Choroid plexus epithelial cell (primary cell): ENCODE measurements around the gene PLXNB3.
"Not testable (repeated sequence)": the region's sequence is repeated elsewhere in the genome, so short reads cannot be mapped to it uniquely, and the experiment has no call there.

ENCODE experiments used
- DNase-seq: peaks from one replicate; pipeline ENCODE4 v3.0.0-alpha.2; 2010; ENCODE audit warnings: low read depth
- H3K4me3 ChIP-seq: 2 replicates; pipeline ENCODE4 v1.5.1; 2011; ENCODE audit warnings: low read depth, mild to moderate bottlenecking, control low read depth, low read length, moderate library complexity
- CTCF ChIP-seq: conservative IDR thresholded peaks from 2 replicates; pipeline ENCODE4 v1.5.1; 2011; ENCODE audit warnings: low read depth, mild to moderate bottlenecking, control low read depth, inconsistent platforms, low read length, moderate library complexity

Gene PLXNB3

DNA sequence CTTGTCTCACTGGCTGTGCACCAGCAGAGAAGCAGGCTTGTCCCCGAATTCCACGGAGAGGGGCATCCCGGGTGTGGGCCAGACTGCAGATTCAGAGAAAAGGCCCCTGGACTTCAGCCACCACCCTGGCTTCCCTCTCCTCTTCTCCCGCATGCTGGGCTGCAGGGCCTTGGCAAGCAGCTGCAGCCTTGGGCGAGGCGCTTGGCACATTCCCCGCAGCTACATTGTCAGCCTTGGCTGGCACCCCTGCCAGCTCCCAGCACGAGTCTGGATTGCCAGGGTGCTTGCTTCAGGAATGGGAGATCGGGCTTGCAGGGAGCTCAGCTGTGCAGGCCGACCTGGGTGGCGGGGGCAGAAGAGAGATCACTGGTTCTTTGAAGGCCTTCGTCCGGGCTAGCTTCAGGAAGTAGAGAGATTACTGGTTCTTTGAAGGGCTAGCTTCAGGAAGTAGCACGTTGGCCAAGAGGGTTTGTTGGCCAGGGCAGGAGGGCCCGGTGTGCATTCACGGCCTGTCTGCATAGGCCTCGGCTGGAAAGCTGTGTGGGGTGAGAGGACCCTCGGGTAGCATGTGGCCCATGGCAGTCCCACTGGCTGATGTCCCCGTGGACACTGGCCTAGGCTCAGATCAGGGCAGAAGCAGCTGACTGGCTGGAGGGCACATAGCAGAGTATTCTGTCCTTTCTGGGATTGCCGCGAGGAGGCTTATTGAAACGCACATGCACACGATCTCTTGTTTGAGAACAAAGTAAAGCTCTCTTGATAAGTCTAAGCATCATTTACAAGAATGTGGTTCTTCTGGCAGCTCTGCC is 36.7 kb upstream of the PLXNB3 start:
- no peak overlapping the region for H3K4me3 ChIP-seq
- DNase-seq = peak; percentile 9
- TF ChIP-seq CTCF = no peak

DNA sequence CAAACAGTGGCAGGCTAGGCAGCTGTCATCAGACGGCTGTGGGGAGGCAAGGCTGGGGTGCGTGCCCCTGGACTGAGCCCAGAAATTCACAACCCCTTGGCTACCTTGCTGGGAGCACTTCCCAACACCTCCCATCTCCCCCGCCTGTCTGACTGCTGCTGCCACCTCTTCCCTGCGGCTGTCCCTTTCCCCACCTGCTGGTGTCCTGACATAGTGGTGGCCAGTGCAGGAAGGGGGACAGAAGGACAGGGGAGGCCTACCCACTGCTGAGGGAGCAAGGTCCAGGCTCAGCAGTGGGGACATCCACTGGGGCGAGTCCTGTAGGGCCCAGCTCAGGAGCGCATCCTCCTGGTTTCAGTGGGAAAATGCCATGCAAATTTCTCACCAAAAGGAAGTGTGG is 36.0 kb upstream of the PLXNB3 start:
- DNase-seq = no peak
- no peak overlapping the region for H3K4me3 ChIP-seq
- TF ChIP-seq CTCF = no peak

DNA sequence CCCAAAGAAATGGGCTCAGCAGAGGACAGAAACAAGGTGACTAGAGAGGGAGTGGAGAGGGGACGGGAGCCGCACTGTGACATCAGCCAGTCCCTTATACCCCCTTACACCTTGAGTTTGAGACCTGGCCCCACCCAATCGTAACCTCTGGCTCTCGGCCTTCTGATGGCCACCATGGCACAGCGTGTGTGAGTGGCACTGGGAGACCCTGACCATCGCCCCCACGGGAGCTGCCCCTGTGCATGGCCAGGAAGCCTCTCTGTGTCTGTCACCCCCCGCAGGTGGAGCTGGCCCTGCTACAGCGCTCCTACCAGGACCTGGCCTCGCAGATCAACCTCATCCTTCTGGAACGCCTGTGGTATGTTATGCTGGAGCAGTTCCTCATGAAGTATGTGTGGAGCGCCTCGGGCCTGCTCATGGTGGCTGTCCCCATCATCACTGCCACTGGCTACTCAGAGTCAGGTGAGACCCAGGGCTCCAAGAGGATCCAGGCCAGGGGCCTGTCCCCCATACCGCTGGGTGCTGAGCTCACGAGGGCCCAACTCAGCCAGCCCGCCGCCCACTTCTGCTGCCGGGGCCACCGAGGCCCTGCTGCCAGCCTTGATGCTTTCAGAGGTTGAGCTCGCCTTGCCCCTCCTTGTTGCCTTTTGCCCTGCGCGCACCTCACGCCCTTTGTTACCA is 35.0 kb upstream of the PLXNB3 start:
- DNase-seq = no peak
- no peak overlapping the region for H3K4me3 ChIP-seq
- TF ChIP-seq CTCF = no peak

GRCh38 chrX:153730115-153730514 is 33.9 kb upstream of the PLXNB3 start:
- not testable (repeated sequence) for H3K4me3 ChIP-seq, DNase-seq

DNA sequence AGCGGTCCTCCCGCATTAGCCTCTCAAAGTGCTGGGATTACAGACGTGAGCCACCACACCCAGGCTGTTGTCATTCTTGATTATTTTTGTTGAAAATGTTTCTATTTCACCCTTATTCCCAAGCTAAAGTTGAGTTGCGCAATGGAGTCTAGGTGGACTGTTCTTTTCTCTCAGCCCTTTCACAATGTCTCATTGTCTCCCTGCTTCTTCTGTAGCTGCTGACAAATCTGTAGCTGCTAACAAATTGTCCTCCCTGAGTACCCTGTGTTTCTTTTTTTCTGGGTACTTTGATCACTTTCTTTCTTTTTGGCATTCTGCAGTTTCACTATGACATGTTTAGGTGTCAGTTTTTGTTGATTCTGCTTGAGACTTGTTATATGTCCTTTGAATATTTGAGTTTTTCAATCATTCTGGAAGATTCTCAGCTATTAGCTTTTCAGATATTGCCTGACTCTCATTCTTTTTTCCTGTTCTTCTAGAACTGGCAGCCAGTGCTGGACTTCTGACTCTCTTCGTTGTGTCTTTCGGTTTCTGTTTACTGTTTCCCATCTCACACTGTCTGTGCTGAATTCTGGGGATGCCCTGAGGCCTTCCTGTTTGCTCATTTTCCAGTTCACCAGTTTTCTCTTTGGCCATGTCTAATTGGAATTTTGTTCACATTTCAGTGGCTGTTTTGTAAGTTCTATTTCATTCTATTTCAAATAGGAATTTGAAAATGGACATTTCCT is 32.8 kb upstream of the PLXNB3 start:
- no peak for TF ChIP-seq CTCF
- no peak overlapping the region for H3K4me3 ChIP-seq
- DNase-seq = peak; percentile 37

- TF ChIP-seq CTCF = no peak
- H3K4me3 ChIP-seq = no peak overlapping the region
- DNase-seq = no peak
Measured at GRCh38 chrX:153731845-153732215, 32.2 kb upstream of the PLXNB3 start.

DNA sequence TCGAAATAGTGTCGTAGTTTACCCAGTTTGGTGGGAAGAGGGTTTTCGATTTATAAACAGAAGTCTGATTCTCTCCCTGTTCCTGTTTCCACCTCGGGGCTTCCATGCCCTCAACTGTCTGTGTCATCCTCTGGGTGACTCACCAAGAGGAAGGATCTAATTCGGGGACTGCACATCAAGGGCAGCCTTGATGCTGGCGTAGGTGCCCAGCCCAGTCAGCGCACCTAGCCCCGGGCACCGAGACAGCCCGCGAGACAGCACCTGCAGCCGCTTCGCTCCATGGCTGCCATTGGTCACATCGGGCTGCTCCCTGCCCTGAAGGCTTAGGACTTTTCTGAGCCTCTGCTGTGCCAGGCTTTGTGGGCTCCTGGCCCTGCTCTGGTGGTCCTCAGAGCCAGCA is 31.6 kb upstream of the PLXNB3 start:
- H3K4me3 ChIP-seq = no peak overlapping the region
- TF ChIP-seq CTCF = no peak
- no peak for DNase-seq
